ENCODE measurements around the gene UNC13C.

Gene UNC13C

GRCh38 chr15:54605556-54605955, 627.3 kb downstream of the UNC13C start:
- TF ChIP-seq CTCF (IDR thresholded peaks at IDR 0.05; ENCODE audit: insufficient read depth, low read length) (no peak), GABPA (IDR thresholded peaks at IDR 0.05; ENCODE audit: low read depth) (no peak), REST (IDR thresholded peaks at IDR 0.05; ENCODE audit: insufficient replicate concordance, low read depth) (no peak), POLR2AphosphoS5 (IDR thresholded peaks at IDR 0.05; ENCODE audit: low read depth) (no peak), SPI1 (IDR thresholded peaks at IDR 0.05; ENCODE audit: borderline replicate concordance, low read depth) (no peak)
- Histone ChIP-seq H3K27me3 (ENCODE audit: insufficient read depth, poor library complexity, severe bottlenecking) (no peaks in the 10 kb centered on the region), H3K4me3 (replicated peaks; ENCODE audit: insufficient read depth, low read length) (no peak overlapping the region), H3K27ac (replicated peaks) (no peak overlapping the region)
- no peak for DNase-seq (ENCODE audit: low read depth in 1 of 2, low spot score in 1 of 2)

- Histone ChIP-seq H3K27me3 (ENCODE audit: insufficient read depth, poor library complexity, severe bottlenecking) (peaks cover 3% of the 10 kb centered on the region), H3K27ac (replicated peaks) (no peak overlapping the region), H3K4me3 (replicated peaks; ENCODE audit: insufficient read depth, low read length) (no peak overlapping the region)
- TF ChIP-seq CTCF (IDR thresholded peaks at IDR 0.05; ENCODE audit: insufficient read depth, low read length) (no peak), POLR2AphosphoS5 (IDR thresholded peaks at IDR 0.05; ENCODE audit: low read depth) (no peak), GABPA (IDR thresholded peaks at IDR 0.05; ENCODE audit: low read depth) (no peak), SPI1 (IDR thresholded peaks at IDR 0.05; ENCODE audit: borderline replicate concordance, low read depth) (no peak), REST (IDR thresholded peaks at IDR 0.05; ENCODE audit: insufficient replicate concordance, low read depth) (no peak)
- no peak for DNase-seq (ENCODE audit: low read depth in 1 of 2, low spot score in 1 of 2)
Measured at GRCh38 chr15:54608876-54609835, 630.9 kb downstream of the UNC13C start.

- no peak overlapping the region for H3K27ac ChIP-seq (replicated peaks)
- H3K27me3 ChIP-seq (ENCODE audit: insufficient read depth, poor library complexity, severe bottlenecking): no peaks in the 10 kb centered on the region
- no peak for DNase-seq (ENCODE audit: low read depth in 1 of 2, low spot score in 1 of 2)
- TF ChIP-seq REST (IDR thresholded peaks at IDR 0.05; ENCODE audit: insufficient replicate concordance, low read depth): no peak
- no peak for TF ChIP-seq SPI1 (IDR thresholded peaks at IDR 0.05; ENCODE audit: borderline replicate concordance, low read depth)
- TF ChIP-seq GABPA (IDR thresholded peaks at IDR 0.05; ENCODE audit: low read depth): no peak
- no peak for TF ChIP-seq POLR2AphosphoS5 (IDR thresholded peaks at IDR 0.05; ENCODE audit: low read depth)
- no peak for TF ChIP-seq CTCF (IDR thresholded peaks at IDR 0.05; ENCODE audit: insufficient read depth, low read length)
- H3K4me3 ChIP-seq (replicated peaks; ENCODE audit: insufficient read depth, low read length): no peak overlapping the region
Measured at GRCh38 chr15:54618120-54618519, 639.9 kb downstream of the UNC13C start.
